ENCODE results near the gene ZYG11A.

ZYG11A gene

DNA sequence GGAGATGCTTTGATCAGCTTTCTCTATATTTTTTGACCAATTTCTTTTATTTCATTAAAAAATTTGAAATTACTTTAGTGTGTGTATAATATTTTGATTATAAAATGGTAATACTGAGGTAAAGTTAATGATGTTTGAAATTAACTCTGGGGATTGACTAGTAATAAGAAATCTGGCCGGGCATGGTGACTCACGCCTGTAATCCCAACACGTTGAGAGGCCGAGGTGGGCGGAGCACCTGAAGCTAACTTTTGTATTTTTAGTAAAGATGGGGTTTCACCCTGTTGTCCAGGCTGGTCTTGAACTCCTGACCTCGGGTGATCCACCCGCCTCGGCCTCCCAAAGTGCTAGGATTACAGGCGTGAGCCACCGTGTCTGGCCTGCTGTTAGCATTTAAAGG is 102.0 kb downstream of the ZYG11A start:
- TF ChIP-seq TAF1 (IDR thresholded peaks at IDR 0.05; ENCODE audit: low read depth): no peak
- TF ChIP-seq RAD21 (IDR thresholded peaks at IDR 0.05; ENCODE audit: low read depth): no peak
- TF ChIP-seq TEAD4 (IDR thresholded peaks at IDR 0.05): no peak
- TF ChIP-seq EP300 (IDR thresholded peaks at IDR 0.05; ENCODE audit: borderline replicate concordance): no peak
- TF ChIP-seq CEBPB (IDR thresholded peaks at IDR 0.05): no peak
- no peak for TF ChIP-seq FOXM1 (IDR thresholded peaks at IDR 0.05; ENCODE audit: borderline replicate concordance, low read depth)
- no peak for TF ChIP-seq EGR1 (IDR thresholded peaks at IDR 0.05)
- TF ChIP-seq, protein P1, sequence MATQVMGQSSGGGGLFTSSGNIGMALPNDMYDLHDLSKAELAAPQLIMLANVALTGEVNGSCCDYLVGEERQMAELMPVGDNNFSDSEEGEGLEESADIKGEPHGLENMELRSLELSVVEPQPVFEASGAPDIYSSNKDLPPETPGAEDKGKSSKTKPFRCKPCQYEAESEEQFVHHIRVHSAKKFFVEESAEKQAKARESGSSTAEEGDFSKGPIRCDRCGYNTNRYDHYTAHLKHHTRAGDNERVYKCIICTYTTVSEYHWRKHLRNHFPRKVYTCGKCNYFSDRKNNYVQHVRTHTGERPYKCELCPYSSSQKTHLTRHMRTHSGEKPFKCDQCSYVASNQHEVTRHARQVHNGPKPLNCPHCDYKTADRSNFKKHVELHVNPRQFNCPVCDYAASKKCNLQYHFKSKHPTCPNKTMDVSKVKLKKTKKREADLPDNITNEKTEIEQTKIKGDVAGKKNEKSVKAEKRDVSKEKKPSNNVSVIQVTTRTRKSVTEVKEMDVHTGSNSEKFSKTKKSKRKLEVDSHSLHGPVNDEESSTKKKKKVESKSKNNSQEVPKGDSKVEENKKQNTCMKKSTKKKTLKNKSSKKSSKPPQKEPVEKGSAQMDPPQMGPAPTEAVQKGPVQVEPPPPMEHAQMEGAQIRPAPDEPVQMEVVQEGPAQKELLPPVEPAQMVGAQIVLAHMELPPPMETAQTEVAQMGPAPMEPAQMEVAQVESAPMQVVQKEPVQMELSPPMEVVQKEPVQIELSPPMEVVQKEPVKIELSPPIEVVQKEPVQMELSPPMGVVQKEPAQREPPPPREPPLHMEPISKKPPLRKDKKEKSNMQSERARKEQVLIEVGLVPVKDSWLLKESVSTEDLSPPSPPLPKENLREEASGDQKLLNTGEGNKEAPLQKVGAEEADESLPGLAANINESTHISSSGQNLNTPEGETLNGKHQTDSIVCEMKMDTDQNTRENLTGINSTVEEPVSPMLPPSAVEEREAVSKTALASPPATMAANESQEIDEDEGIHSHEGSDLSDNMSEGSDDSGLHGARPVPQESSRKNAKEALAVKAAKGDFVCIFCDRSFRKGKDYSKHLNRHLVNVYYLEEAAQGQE (IDR thresholded peaks at IDR 0.05; ENCODE audit: low read depth): no peak
- TF ChIP-seq, protein P2, sequence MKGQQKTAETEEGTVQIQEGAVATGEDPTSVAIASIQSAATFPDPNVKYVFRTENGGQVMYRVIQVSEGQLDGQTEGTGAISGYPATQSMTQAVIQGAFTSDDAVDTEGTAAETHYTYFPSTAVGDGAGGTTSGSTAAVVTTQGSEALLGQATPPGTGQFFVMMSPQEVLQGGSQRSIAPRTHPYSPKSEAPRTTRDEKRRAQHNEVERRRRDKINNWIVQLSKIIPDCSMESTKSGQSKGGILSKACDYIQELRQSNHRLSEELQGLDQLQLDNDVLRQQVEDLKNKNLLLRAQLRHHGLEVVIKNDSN (IDR thresholded peaks at IDR 0.05): no peak
- no peak for TF ChIP-seq YY1 (IDR thresholded peaks at IDR 0.05; ENCODE audit: low read depth)
- TF ChIP-seq, protein P3, sequence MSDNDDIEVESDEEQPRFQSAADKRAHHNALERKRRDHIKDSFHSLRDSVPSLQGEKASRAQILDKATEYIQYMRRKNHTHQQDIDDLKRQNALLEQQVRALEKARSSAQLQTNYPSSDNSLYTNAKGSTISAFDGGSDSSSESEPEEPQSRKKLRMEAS (IDR thresholded peaks at IDR 0.05): no peak
- no peak for TF ChIP-seq ZBTB7A (IDR thresholded peaks at IDR 0.05; ENCODE audit: low read depth)
- no peak for TF ChIP-seq NFIC (IDR thresholded peaks at IDR 0.05)
- no peak for TF ChIP-seq TCF12 (IDR thresholded peaks at IDR 0.05; ENCODE audit: low read depth)
- TF ChIP-seq CREB1 (IDR thresholded peaks at IDR 0.05; ENCODE audit: low read depth): no peak
